ENCODE results near the gene PAPPA2.

Gene PAPPA2

GRCh38 chr1:176876966-176877515 lies 414.1 kb downstream of the PAPPA2 start:
- no peaks in the 10 kb centered on the region for H3K9me3 ChIP-seq (replicated peaks; ENCODE audit: insufficient read depth, low read length)
- no peak overlapping the region for H2AFZ ChIP-seq (ENCODE audit: low read length)
- no peaks in the 10 kb centered on the region for H3F3A ChIP-seq (ENCODE audit: insufficient read depth, low read length)
- TF ChIP-seq EZH2 (optimal IDR thresholded peaks at IDR 0.05; ENCODE audit: low read depth, low read length) (no peak), EZH2phosphoT487 (IDR thresholded peaks at IDR 0.05; ENCODE audit: low read length) (no peak)
- TF ChIP-seq, protein P1, sequence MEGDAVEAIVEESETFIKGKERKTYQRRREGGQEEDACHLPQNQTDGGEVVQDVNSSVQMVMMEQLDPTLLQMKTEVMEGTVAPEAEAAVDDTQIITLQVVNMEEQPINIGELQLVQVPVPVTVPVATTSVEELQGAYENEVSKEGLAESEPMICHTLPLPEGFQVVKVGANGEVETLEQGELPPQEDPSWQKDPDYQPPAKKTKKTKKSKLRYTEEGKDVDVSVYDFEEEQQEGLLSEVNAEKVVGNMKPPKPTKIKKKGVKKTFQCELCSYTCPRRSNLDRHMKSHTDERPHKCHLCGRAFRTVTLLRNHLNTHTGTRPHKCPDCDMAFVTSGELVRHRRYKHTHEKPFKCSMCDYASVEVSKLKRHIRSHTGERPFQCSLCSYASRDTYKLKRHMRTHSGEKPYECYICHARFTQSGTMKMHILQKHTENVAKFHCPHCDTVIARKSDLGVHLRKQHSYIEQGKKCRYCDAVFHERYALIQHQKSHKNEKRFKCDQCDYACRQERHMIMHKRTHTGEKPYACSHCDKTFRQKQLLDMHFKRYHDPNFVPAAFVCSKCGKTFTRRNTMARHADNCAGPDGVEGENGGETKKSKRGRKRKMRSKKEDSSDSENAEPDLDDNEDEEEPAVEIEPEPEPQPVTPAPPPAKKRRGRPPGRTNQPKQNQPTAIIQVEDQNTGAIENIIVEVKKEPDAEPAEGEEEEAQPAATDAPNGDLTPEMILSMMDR (IDR thresholded peaks at IDR 0.05; ENCODE audit: low read length): no peak
- no peaks in the 10 kb centered on the region for H3K9me2 ChIP-seq (replicated peaks; ENCODE audit: insufficient read depth, low read length)
- no peaks in the 10 kb centered on the region for H3K79me2 ChIP-seq (ENCODE audit: low read length)
- no peak overlapping the region for H3K4me2 ChIP-seq (ENCODE audit: low read depth, low read length)
- DNase-seq: no peak
- no peak overlapping the region for H3K9ac ChIP-seq (ENCODE audit: low read length)
- no peaks in the 10 kb centered on the region for H3K4me1 ChIP-seq (ENCODE audit: low read length)
- no peaks in the 10 kb centered on the region for H3K27me3 ChIP-seq (replicated peaks; ENCODE audit: insufficient read depth, low read length)
- no peaks in the 10 kb centered on the region for H3K36me3 ChIP-seq (replicated peaks; ENCODE audit: insufficient read depth, low read length)
- no peaks in the 10 kb centered on the region for H4K20me1 ChIP-seq (ENCODE audit: insufficient read depth, low read length)
- no peak overlapping the region for H3K27ac ChIP-seq (ENCODE audit: low read length)
- H3K4me3 ChIP-seq (ENCODE audit: low read length): no peak overlapping the region

- no peak overlapping the region for H3K27ac ChIP-seq (ENCODE audit: low read length)
- H3K4me2 ChIP-seq (ENCODE audit: low read depth, low read length): no peak overlapping the region
- no peak overlapping the region for H3K9ac ChIP-seq (ENCODE audit: low read length)
- no peak for DNase-seq
- H4K20me1 ChIP-seq (ENCODE audit: insufficient read depth, low read length): no peaks in the 10 kb centered on the region
- H3K27me3 ChIP-seq (replicated peaks; ENCODE audit: insufficient read depth, low read length): no peaks in the 10 kb centered on the region
- no peaks in the 10 kb centered on the region for H3K4me1 ChIP-seq (ENCODE audit: low read length)
- no peaks in the 10 kb centered on the region for H3F3A ChIP-seq (ENCODE audit: insufficient read depth, low read length)
- no peaks in the 10 kb centered on the region for H3K79me2 ChIP-seq (ENCODE audit: low read length)
- TF ChIP-seq EZH2phosphoT487 (IDR thresholded peaks at IDR 0.05; ENCODE audit: low read length): no peak
- TF ChIP-seq EZH2 (optimal IDR thresholded peaks at IDR 0.05; ENCODE audit: low read depth, low read length): no peak
- TF ChIP-seq, protein P1 (IDR thresholded peaks at IDR 0.05; ENCODE audit: low read length): no peak
- H2AFZ ChIP-seq (ENCODE audit: low read length): no peak overlapping the region
- no peaks in the 10 kb centered on the region for H3K36me3 ChIP-seq (replicated peaks; ENCODE audit: insufficient read depth, low read length)
- H3K4me3 ChIP-seq (ENCODE audit: low read length): no peak overlapping the region
- no peaks in the 10 kb centered on the region for H3K9me2 ChIP-seq (replicated peaks; ENCODE audit: insufficient read depth, low read length)
- H3K9me3 ChIP-seq (replicated peaks; ENCODE audit: insufficient read depth, low read length): no peaks in the 10 kb centered on the region
Observed at GRCh38 chr1:176877557-176877956, 414.6 kb downstream of the PAPPA2 start.

- Histone ChIP-seq H3K4me2 (ENCODE audit: low read depth, low read length) (no peak overlapping the region), H3K9me2 (replicated peaks; ENCODE audit: insufficient read depth, low read length) (no peaks in the 10 kb centered on the region), H3K9me3 (replicated peaks; ENCODE audit: insufficient read depth, low read length) (no peaks in the 10 kb centered on the region), H3K27me3 (replicated peaks; ENCODE audit: insufficient read depth, low read length) (no peaks in the 10 kb centered on the region), H3K9ac (ENCODE audit: low read length) (no peak overlapping the region), H3K36me3 (replicated peaks; ENCODE audit: insufficient read depth, low read length) (no peaks in the 10 kb centered on the region), H3K79me2 (ENCODE audit: low read length) (no peaks in the 10 kb centered on the region), H3K27ac (ENCODE audit: low read length) (no peak overlapping the region), H3K4me1 (ENCODE audit: low read length) (no peaks in the 10 kb centered on the region), H4K20me1 (ENCODE audit: insufficient read depth, low read length) (no peaks in the 10 kb centered on the region), H3F3A (ENCODE audit: insufficient read depth, low read length) (no peaks in the 10 kb centered on the region), H3K4me3 (ENCODE audit: low read length) (no peak overlapping the region), H2AFZ (ENCODE audit: low read length) (no peak overlapping the region)
- no peak for DNase-seq
- TF ChIP-seq, protein P1 (IDR thresholded peaks at IDR 0.05; ENCODE audit: low read length): peak; percentile 23
- TF ChIP-seq EZH2phosphoT487 (IDR thresholded peaks at IDR 0.05; ENCODE audit: low read length): no peak
Observed at GRCh38 chr1:176878750-176879536, 416.0 kb downstream of the PAPPA2 start.

All from MM.1S (cell line).